OCI-LY1 (cell line): ENCODE data around the gene LRP1.

Source experiments
- EZH2 ChIP-seq: fragments of 200-600 bp; sonication (generic), shearing (Covaris generic); IDR thresholded peaks from 2 replicates; pipeline ENCODE4 v1.8.0; 2017; ENCODE audit warnings: borderline replicate concordance, mixed run types, mild to moderate bottlenecking, antibody characterized with exemption, low read length, moderate library complexity, mixed read lengths
- TF ChIP-seq, protein P1 (sequence below): fragments of 200-600 bp; sonication (generic), shearing (Covaris generic); IDR thresholded peaks from 2 replicates; pipeline ENCODE4 v1.5.1; 2017; ENCODE audit warnings: mild to moderate bottlenecking, antibody characterized with exemption, low read length, moderate library complexity, mixed read lengths

DNA sequence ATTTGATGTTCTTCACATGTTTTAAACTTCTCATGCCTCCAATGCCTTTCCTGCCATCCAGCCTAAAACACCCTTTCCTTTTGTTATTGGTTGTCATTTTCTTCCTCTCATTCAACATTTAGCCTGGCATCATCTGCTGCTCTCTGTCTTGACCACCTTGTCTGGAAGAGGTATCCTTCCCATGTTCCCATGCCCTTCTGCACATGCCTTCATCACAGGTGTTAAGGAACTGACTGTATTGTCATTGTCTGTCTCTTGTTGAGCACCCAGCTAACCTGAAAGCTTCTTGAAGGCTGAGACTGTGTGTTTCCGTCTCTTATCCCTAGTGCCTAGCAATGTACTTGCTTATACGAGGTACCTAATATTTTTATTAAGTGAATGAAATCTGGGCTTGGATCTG lies 4.5 kb upstream of the LRP1 start:
- TF ChIP-seq, protein P1, sequence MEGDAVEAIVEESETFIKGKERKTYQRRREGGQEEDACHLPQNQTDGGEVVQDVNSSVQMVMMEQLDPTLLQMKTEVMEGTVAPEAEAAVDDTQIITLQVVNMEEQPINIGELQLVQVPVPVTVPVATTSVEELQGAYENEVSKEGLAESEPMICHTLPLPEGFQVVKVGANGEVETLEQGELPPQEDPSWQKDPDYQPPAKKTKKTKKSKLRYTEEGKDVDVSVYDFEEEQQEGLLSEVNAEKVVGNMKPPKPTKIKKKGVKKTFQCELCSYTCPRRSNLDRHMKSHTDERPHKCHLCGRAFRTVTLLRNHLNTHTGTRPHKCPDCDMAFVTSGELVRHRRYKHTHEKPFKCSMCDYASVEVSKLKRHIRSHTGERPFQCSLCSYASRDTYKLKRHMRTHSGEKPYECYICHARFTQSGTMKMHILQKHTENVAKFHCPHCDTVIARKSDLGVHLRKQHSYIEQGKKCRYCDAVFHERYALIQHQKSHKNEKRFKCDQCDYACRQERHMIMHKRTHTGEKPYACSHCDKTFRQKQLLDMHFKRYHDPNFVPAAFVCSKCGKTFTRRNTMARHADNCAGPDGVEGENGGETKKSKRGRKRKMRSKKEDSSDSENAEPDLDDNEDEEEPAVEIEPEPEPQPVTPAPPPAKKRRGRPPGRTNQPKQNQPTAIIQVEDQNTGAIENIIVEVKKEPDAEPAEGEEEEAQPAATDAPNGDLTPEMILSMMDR, result no peak
- TF ChIP-seq EZH2, result no peak
